ENCODE data around the gene ZSCAN5B. TPM values are rescaled to one million over a fixed set of nuclear protein-coding genes. Genes with fewer than 3 reads are reported as not detected.

The ZSCAN5B gene
- polyA plus RNA-seq, 2 of the 4 experiments (the other 2 are of a cell fraction): not detected

DNA sequence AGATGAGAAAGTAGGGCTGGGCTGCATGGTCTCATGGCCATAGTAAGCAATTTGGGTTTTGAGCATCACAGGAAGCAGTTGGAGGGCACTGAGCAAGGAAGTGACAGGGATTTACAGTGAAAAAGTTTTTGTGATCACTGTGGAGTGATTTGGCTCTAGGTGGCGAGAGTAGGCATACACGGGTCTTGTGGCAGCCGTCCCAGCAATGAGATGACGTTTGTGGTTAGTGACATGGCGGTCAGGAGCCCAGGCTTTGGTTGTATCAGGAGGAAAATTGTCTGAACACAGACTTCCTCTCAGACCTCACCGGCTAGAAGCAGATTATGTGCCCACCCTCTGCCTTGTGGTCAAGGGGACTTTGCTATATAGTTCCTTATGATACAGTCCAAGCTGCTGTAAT is 53.2 kb downstream of the ZSCAN5B start:
- 93% methylated on average over 6 of the region's 6 CpGs for WGBS (ENCODE audit: missing lambda C conversion rate)
- ATAC-seq (no peak), DNase-seq (ENCODE audit: low read depth in 1 of 2, low spot score in 1 of 2) (no peak), FAIRE-seq (no peak)
- Histone ChIP-seq H3K4me1 (peaks cover 14% of the 10 kb centered on the region; the same call in 2 of the 3 replicates), H3K9me3 (no peaks in the 10 kb centered on the region), H3K4me2 (no peak overlapping the region), H3K4me3 (no peak overlapping the region), H3K27ac (no peak overlapping the region)
- CTCF ChIA-PET: no interaction called here
- TF ChIP-seq FOSL2 (IDR thresholded peaks at IDR 0.05) (no peak), FOSL2 (CRISPR knock-in tag; IDR thresholded peaks at IDR 0.05) (no peak), RCOR1 (IDR thresholded peaks at IDR 0.05; ENCODE audit: low read depth, low read length) (no peak), NFE2L2 (conservative IDR thresholded peaks at IDR 0.05; ENCODE audit: low read length) (no peak), HES2 (IDR thresholded peaks at IDR 0.05) (no peak), KDM5A (IDR thresholded peaks at IDR 0.05) (no peak), NR3C1 (IDR thresholded peaks at IDR 0.05) (no peak), TP53 (CRISPR knock-in tag; IDR thresholded peaks at IDR 0.05) (no peak), EP300 (IDR thresholded peaks at IDR 0.05) (no peak), CHD4 (IDR thresholded peaks at IDR 0.05; ENCODE audit: borderline replicate concordance) (no peak), CEBPB (IDR thresholded peaks at IDR 0.05) (no peak), ZNF302 (CRISPR knock-in tag; IDR thresholded peaks at IDR 0.05) (no peak), RNF2 (IDR thresholded peaks at IDR 0.05; ENCODE audit: borderline replicate concordance, low read depth) (no peak), CBX8 (IDR thresholded peaks at IDR 0.05) (no peak), PHF8 (IDR thresholded peaks at IDR 0.05; ENCODE audit: borderline replicate concordance, low read depth) (no peak), HOXB5 (CRISPR knock-in tag; IDR thresholded peaks at IDR 0.05) (no peak)
- TF ChIP-seq, protein P1, sequence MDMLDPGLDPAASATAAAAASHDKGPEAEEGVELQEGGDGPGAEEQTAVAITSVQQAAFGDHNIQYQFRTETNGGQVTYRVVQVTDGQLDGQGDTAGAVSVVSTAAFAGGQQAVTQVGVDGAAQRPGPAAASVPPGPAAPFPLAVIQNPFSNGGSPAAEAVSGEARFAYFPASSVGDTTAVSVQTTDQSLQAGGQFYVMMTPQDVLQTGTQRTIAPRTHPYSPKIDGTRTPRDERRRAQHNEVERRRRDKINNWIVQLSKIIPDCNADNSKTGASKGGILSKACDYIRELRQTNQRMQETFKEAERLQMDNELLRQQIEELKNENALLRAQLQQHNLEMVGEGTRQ (IDR thresholded peaks at IDR 0.05): no peak
- POLR2A ChIA-PET: no interaction called here

DNA sequence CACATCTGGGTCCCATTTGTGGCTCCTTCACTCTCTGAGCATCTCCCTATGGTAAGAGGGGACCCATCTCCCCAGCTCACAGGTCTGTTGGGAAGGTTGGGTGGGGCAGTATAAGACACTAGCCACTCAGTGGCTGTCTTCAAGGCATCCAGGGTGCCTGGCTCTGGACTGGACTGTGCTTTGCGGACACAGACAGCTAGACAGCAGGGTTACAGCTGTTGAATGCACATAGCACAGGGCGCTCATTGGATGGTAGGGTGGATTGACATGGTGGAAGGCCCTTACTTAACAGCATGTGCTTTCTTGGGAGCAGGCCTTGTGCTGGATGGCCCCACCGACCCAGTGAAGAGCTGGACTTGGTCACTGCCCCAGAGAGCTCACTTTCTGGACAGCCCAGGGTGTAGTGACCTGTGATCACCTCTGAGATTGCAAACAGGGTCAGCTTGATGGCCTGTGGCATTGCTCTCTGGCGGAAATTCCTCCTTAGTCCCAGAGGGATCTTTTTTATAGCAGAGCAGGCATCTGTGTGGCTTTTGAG is 54.6 kb downstream of the ZSCAN5B start:
- H3K27ac ChIP-seq: no peak overlapping the region
- H3K4me2 ChIP-seq: peak overlapping the region; percentile 79; the same call in 1 of the 3 replicates
- no peaks in the 10 kb centered on the region for H3K9me3 ChIP-seq
- TF ChIP-seq FOXS1 (CRISPR knock-in tag; IDR thresholded peaks at IDR 0.05) (no peak), MAFK (IDR thresholded peaks at IDR 0.05; ENCODE audit: partially characterized antibody) (no peak), ESRRA (IDR thresholded peaks at IDR 0.05; ENCODE audit: borderline replicate concordance, low read length) (no peak)
- ChIA-PET CTCF (interaction anchor here (0.8 to 1.8 kb wide), 6 partner anchors 10 to 110 kb away, joined by 3 to 6 read pairs (median 4); no protein-coding TSS in a partner anchor), POLR2A (no interaction called here)
- WGBS (ENCODE audit: missing lambda C conversion rate): 67% methylated on average over 2 of the region's 4 CpGs
- DNase-seq (ENCODE audit: low read depth in 1 of 2, low spot score in 1 of 2) (no peak), ATAC-seq (no peak), FAIRE-seq (no peak)
- H3K4me3 ChIP-seq: no peak overlapping the region
- H3K4me1 ChIP-seq: peaks cover 16% of the 10 kb centered on the region; the same call in 2 of the 3 replicates

DNA sequence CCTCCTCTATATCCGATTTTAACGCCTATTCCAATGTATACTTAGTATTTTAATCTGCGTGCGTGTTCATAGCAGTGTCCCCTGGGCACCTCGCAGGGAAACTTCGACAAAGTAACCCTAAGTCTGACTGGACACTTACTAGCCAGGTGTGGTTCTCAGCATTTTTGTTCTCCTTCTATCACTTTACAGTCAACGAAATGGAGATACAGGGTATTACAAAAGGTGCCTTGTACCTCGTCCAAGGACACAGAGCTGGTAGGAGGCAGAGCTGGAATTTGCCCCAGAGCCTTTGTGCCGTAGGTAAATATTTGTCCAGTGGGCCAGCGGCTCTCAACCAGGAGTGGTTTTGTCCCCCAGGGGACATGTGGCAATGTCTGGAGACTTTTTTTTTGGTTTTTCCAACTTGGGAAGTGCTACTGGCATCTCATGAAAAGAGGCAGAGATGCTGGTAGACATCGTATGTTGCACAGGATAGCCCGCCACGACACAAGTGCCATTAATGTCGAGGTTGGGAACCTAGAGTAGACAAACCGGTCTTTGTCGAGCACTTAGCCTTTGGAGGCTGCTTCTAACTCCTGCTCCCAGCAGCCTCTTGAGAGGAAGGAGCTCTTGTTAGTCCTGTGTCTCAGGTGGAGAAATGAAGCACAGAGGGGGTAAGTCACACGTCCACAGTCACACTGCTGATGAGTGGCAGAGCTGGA is 55.3 kb downstream of the ZSCAN5B start:
- no peaks in the 10 kb centered on the region for H3K9me3 ChIP-seq
- FAIRE-seq (no peak), ATAC-seq (no peak), DNase-seq (ENCODE audit: low read depth in 1 of 2, low spot score in 1 of 2) (no peak)
- peak overlapping the region; percentile 54 for H3K4me3 ChIP-seq
- peak overlapping the region; percentile 79 for H3K4me2 ChIP-seq
- WGBS (ENCODE audit: missing lambda C conversion rate): 67% methylated on average over 17 of the region's 17 CpGs
- ChIA-PET POLR2A (interaction anchor here (0.7 kb wide), 2 partner anchors 32 to 50 kb away, joined by 3 to 4 read pairs; no protein-coding TSS in a partner anchor), CTCF (interaction anchor here (0.6 to 1.8 kb wide), 8 partner anchors 9 to 111 kb away, joined by 3 to 6 read pairs (median 4); no protein-coding TSS in a partner anchor)
- TF ChIP-seq HEYL (CRISPR knock-in tag; IDR thresholded peaks at IDR 0.05): no peak
- TF ChIP-seq RNF2 (IDR thresholded peaks at IDR 0.05; ENCODE audit: borderline replicate concordance, low read depth): no peak
- TF ChIP-seq RCOR1 (IDR thresholded peaks at IDR 0.05; ENCODE audit: low read depth, low read length): no peak
- TF ChIP-seq TFCP2L1 (CRISPR knock-in tag; IDR thresholded peaks at IDR 0.05): no peak
- TF ChIP-seq CHD4 (IDR thresholded peaks at IDR 0.05; ENCODE audit: borderline replicate concordance): no peak
- TF ChIP-seq, protein P2, sequence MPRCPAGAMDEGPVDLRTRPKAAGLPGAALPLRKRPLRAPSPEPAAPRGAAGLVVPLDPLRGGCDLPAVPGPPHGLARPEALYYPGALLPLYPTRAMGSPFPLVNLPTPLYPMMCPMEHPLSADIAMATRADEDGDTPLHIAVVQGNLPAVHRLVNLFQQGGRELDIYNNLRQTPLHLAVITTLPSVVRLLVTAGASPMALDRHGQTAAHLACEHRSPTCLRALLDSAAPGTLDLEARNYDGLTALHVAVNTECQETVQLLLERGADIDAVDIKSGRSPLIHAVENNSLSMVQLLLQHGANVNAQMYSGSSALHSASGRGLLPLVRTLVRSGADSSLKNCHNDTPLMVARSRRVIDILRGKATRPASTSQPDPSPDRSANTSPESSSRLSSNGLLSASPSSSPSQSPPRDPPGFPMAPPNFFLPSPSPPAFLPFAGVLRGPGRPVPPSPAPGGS (IDR thresholded peaks at IDR 0.05): no peak
- no peak for TF ChIP-seq POLR2AphosphoS2 (conservative IDR thresholded peaks at IDR 0.05; ENCODE audit: low read length)
- TF ChIP-seq, protein P1 (IDR thresholded peaks at IDR 0.05): no peak
- no peak for TF ChIP-seq RARB (CRISPR knock-in tag; IDR thresholded peaks at IDR 0.05)
- no peak for TF ChIP-seq FOSL2 (IDR thresholded peaks at IDR 0.05)
- no peak for TF ChIP-seq FOSL2 (CRISPR knock-in tag; IDR thresholded peaks at IDR 0.05)
- TF ChIP-seq BHLHE40 (IDR thresholded peaks at IDR 0.05; ENCODE audit: low read depth, low read length): no peak
- TF ChIP-seq EHMT2 (IDR thresholded peaks at IDR 0.05; ENCODE audit: low read depth): no peak
- TF ChIP-seq, protein P3, sequence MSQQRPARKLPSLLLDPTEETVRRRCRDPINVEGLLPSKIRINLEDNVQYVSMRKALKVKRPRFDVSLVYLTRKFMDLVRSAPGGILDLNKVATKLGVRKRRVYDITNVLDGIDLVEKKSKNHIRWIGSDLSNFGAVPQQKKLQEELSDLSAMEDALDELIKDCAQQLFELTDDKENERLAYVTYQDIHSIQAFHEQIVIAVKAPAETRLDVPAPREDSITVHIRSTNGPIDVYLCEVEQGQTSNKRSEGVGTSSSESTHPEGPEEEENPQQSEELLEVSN (IDR thresholded peaks at IDR 0.05; ENCODE audit: borderline replicate concordance, low read depth): no peak
- no peak for TF ChIP-seq RAD21 (conservative IDR thresholded peaks at IDR 0.05 in 1 of 2, IDR thresholded peaks at IDR 0.05 in 1 of 2)
- H3K4me1 ChIP-seq: peaks cover 22% of the 10 kb centered on the region; the same call in 2 of the 3 replicates
- H3K27ac ChIP-seq: peak overlapping the region; percentile 87 to 88
